ENCODE measurements around the gene GLI3. TPM values are rescaled to one million over a fixed set of nuclear protein-coding genes. Genes with fewer than 3 reads are reported as not detected.

GLI3 gene
- total and polyA plus RNA-seq, 3 experiments from 2014 or later = 0.16 to 0.46 (median 0.44) TPM

GRCh38 chr7:41970941-41971340, 266.1 kb downstream of the GLI3 start:
- Mint-ChIP-seq H3K27ac (no peak overlapping the region), H3K4me3 (no peak overlapping the region), H3K9me3 (no peaks in the 10 kb centered on the region), H3K4me1 (no peaks in the 10 kb centered on the region), H3K27me3 (peaks cover 0 to 4% of the 10 kb centered on the region in 2 donors), H3K36me3 (no peaks in the 10 kb centered on the region)
- DNase-seq = no peak
- ChIA-PET POLR2A (no interaction called here), CTCF (no interaction called here)
- H3K9me3 ChIP-seq (ENCODE audit: low read length) = no peaks in the 10 kb centered on the region
- H3K27ac ChIP-seq (ENCODE audit: low read depth, low read length) = no peak overlapping the region
- H3K27me3 ChIP-seq (ENCODE audit: insufficient read depth, low read length, poor library complexity, severe bottlenecking) = no peaks in the 10 kb centered on the region
- H3K36me3 ChIP-seq (ENCODE audit: insufficient read depth, low read length) = no peaks in the 10 kb centered on the region
- H3K4me1 ChIP-seq (ENCODE audit: insufficient read depth, low read length) = no peaks in the 10 kb centered on the region
- no peak overlapping the region for H3K4me3 ChIP-seq (ENCODE audit: low read length)

- Histone ChIP-seq H3K4me1 (ENCODE audit: insufficient read depth, low read length) (no peaks in the 10 kb centered on the region), H3K27ac (ENCODE audit: low read depth, low read length) (no peak overlapping the region), H3K9me3 (ENCODE audit: low read length) (no peaks in the 10 kb centered on the region), H3K27me3 (ENCODE audit: insufficient read depth, low read length, poor library complexity, severe bottlenecking) (no peaks in the 10 kb centered on the region), H3K4me3 (ENCODE audit: low read length) (no peak overlapping the region), H3K36me3 (ENCODE audit: insufficient read depth, low read length) (no peaks in the 10 kb centered on the region)
- no peak overlapping the region for H3K27ac Mint-ChIP-seq
- H3K9me3 Mint-ChIP-seq = no peaks in the 10 kb centered on the region
- H3K4me1 Mint-ChIP-seq = no peaks in the 10 kb centered on the region
- DNase-seq = no peak
- peaks cover 0 to 4% of the 10 kb centered on the region in 2 donors for H3K27me3 Mint-ChIP-seq
- no peak overlapping the region for H3K4me3 Mint-ChIP-seq
- POLR2A ChIA-PET = no interaction called here
- CTCF ChIA-PET = no interaction called here
- H3K36me3 Mint-ChIP-seq = no peaks in the 10 kb centered on the region
Measured at GRCh38 chr7:41969561-41970105, 267.4 kb downstream of the GLI3 start.

- DNase-seq = no peak
- no peaks in the 10 kb centered on the region for H3K4me1 Mint-ChIP-seq
- H3K9me3 Mint-ChIP-seq = peaks cover 0 to 2% (median 0%) of the 10 kb centered on the region in 5 donors
- H3K27me3 Mint-ChIP-seq = peaks cover 0 to 4% of the 10 kb centered on the region in 2 donors
- no peak overlapping the region for H3K27ac Mint-ChIP-seq
- ChIA-PET CTCF (no interaction called here), POLR2A (no interaction called here)
- Histone ChIP-seq H3K36me3 (ENCODE audit: insufficient read depth, low read length) (no peaks in the 10 kb centered on the region), H3K4me1 (ENCODE audit: insufficient read depth, low read length) (no peaks in the 10 kb centered on the region), H3K27ac (ENCODE audit: low read depth, low read length) (no peak overlapping the region), H3K4me3 (ENCODE audit: low read length) (no peak overlapping the region), H3K27me3 (ENCODE audit: insufficient read depth, low read length, poor library complexity, severe bottlenecking) (no peaks in the 10 kb centered on the region), H3K9me3 (ENCODE audit: low read length) (no peaks in the 10 kb centered on the region)
- no peak overlapping the region for H3K4me3 Mint-ChIP-seq
- no peaks in the 10 kb centered on the region for H3K36me3 Mint-ChIP-seq
Measured at GRCh38 chr7:41967156-41967555, 269.9 kb downstream of the GLI3 start.

- H3K36me3 ChIP-seq (ENCODE audit: insufficient read depth, low read length) = no peaks in the 10 kb centered on the region
- H3K27me3 ChIP-seq (ENCODE audit: insufficient read depth, low read length, poor library complexity, severe bottlenecking) = no peaks in the 10 kb centered on the region
- H3K4me1 ChIP-seq (ENCODE audit: insufficient read depth, low read length) = no peaks in the 10 kb centered on the region
- Mint-ChIP-seq H3K36me3 (no peaks in the 10 kb centered on the region), H3K9me3 (peaks cover 0 to 2% (median 0%) of the 10 kb centered on the region in 5 donors), H3K27ac (no peak overlapping the region), H3K4me1 (no peaks in the 10 kb centered on the region), H3K4me3 (no peak overlapping the region), H3K27me3 (peaks cover 0 to under 1% of the 10 kb centered on the region in 2 donors)
- POLR2A ChIA-PET = no interaction called here
- DNase-seq = no peak
- no peak overlapping the region for H3K4me3 ChIP-seq (ENCODE audit: low read length)
- H3K27ac ChIP-seq (ENCODE audit: low read depth, low read length) = no peak overlapping the region
- no peaks in the 10 kb centered on the region for H3K9me3 ChIP-seq (ENCODE audit: low read length)
- CTCF ChIA-PET = no interaction called here
Measured at GRCh38 chr7:41965951-41966505, 271.0 kb downstream of the GLI3 start.

- POLR2A ChIA-PET = no interaction called here
- CTCF ChIA-PET = no interaction called here
- Histone ChIP-seq H3K4me3 (ENCODE audit: low read length) (no peak overlapping the region), H3K36me3 (ENCODE audit: insufficient read depth, low read length) (no peaks in the 10 kb centered on the region), H3K9me3 (ENCODE audit: low read length) (no peaks in the 10 kb centered on the region), H3K4me1 (ENCODE audit: insufficient read depth, low read length) (no peaks in the 10 kb centered on the region), H3K27ac (ENCODE audit: low read depth, low read length) (no peak overlapping the region), H3K27me3 (ENCODE audit: insufficient read depth, low read length, poor library complexity, severe bottlenecking) (no peaks in the 10 kb centered on the region)
- no peak overlapping the region for H3K27ac Mint-ChIP-seq
- no peaks in the 10 kb centered on the region for H3K36me3 Mint-ChIP-seq
- no peak overlapping the region for H3K4me3 Mint-ChIP-seq
- peaks cover 0 to 5% of the 10 kb centered on the region in 2 donors for H3K27me3 Mint-ChIP-seq
- peaks cover 0 to 2% (median 0%) of the 10 kb centered on the region in 5 donors for H3K9me3 Mint-ChIP-seq
- no peak for DNase-seq
- H3K4me1 Mint-ChIP-seq = no peaks in the 10 kb centered on the region
Measured at GRCh38 chr7:41964849-41965745, 271.9 kb downstream of the GLI3 start.

- H3K27me3 Mint-ChIP-seq = peaks cover 2 to 8% of the 10 kb centered on the region in 2 donors
- DNase-seq = no peak
- no peak overlapping the region for H3K27ac Mint-ChIP-seq
- H3K4me1 Mint-ChIP-seq = no peaks in the 10 kb centered on the region
- ChIA-PET POLR2A (no interaction called here), CTCF (no interaction called here)
- H3K36me3 ChIP-seq (ENCODE audit: insufficient read depth, low read length) = no peaks in the 10 kb centered on the region
- no peaks in the 10 kb centered on the region for H3K36me3 Mint-ChIP-seq
- no peak overlapping the region for H3K27ac ChIP-seq (ENCODE audit: low read depth, low read length)
- no peak overlapping the region for H3K4me3 Mint-ChIP-seq
- H3K9me3 ChIP-seq (ENCODE audit: low read length) = no peaks in the 10 kb centered on the region
- H3K4me1 ChIP-seq (ENCODE audit: insufficient read depth, low read length) = no peaks in the 10 kb centered on the region
- H3K4me3 ChIP-seq (ENCODE audit: low read length) = no peak overlapping the region
- peaks cover 0 to 2% (median 0%) of the 10 kb centered on the region in 5 donors for H3K9me3 Mint-ChIP-seq
- H3K27me3 ChIP-seq (ENCODE audit: insufficient read depth, low read length, poor library complexity, severe bottlenecking) = no peaks in the 10 kb centered on the region
Measured at GRCh38 chr7:41964183-41964753, 272.7 kb downstream of the GLI3 start.

- Mint-ChIP-seq H3K4me1 (no peaks in the 10 kb centered on the region), H3K27ac (no peak overlapping the region), H3K9me3 (peaks cover 0 to 3% (median 0%) of the 10 kb centered on the region in 5 donors), H3K27me3 (peaks cover 6 to 40% of the 10 kb centered on the region in 2 donors), H3K36me3 (no peaks in the 10 kb centered on the region), H3K4me3 (no peak overlapping the region)
- Histone ChIP-seq H3K9me3 (ENCODE audit: low read length) (no peaks in the 10 kb centered on the region), H3K4me3 (ENCODE audit: low read length) (no peak overlapping the region), H3K27me3 (ENCODE audit: insufficient read depth, low read length, poor library complexity, severe bottlenecking) (no peaks in the 10 kb centered on the region), H3K36me3 (ENCODE audit: insufficient read depth, low read length) (no peaks in the 10 kb centered on the region), H3K27ac (ENCODE audit: low read depth, low read length) (no peak overlapping the region), H3K4me1 (ENCODE audit: insufficient read depth, low read length) (no peaks in the 10 kb centered on the region)
- ChIA-PET POLR2A (no interaction called here), CTCF (interaction anchor here (0.9 to 1.4 kb wide), 2 partner anchors 13 to 15 kb away, joined by 4 read pairs; no protein-coding TSS in a partner anchor)
- no peak for DNase-seq
Measured at GRCh38 chr7:41956705-41957104, 280.3 kb downstream of the GLI3 start.

Data from CD8-positive, alpha-beta memory T cell (primary cell).